Suprapubic skin (tissue), 4 donors: ENCODE measurements around the gene NRP1. TPM values are rescaled to one million over a fixed set of nuclear protein-coding genes. Genes with fewer than 3 reads are reported as not detected.

ENCODE experiments used
- DNase-seq, 2 donors: peaks; one replicate each; pipeline ENCODE4 v3.0.0-alpha.2; 2019; ENCODE audit warnings: low spot score in 2 of 2
- H3K27ac ChIP-seq: fragments of 200-600 bp; sonication (generic); one replicate; pipeline ENCODE4 v1.5.1; 2019
- H3K27me3 ChIP-seq: fragments of 200-600 bp; sonication (generic); one replicate; pipeline ENCODE4 v1.5.1; 2019
- H3K36me3 ChIP-seq: fragments of 200-600 bp; sonication (generic); one replicate; pipeline ENCODE4 v1.5.1; 2019
- H3K4me1 ChIP-seq: fragments of 200-600 bp; sonication (generic); one replicate; pipeline ENCODE4 v1.5.1; 2019
- H3K4me3 ChIP-seq: fragments of 200-600 bp; sonication (generic); one replicate; pipeline ENCODE4 v1.5.1; 2019; ENCODE audit warnings: mild to moderate bottlenecking
- H3K9me3 ChIP-seq: fragments of 200-600 bp; sonication (generic); one replicate; pipeline ENCODE4 v1.5.1; 2019
- EP300 ChIP-seq: sonication (generic); formaldehyde crosslinking; IDR thresholded peaks from one replicate; pipeline ENCODE4 v1.6.1; 2017; ENCODE audit warnings: antibody characterized with exemption
- POLR2A ChIP-seq, 2 donors: fragments of 450-650 bp; IDR thresholded peaks; one replicate each; pipeline ENCODE4 v1.6.1; 2017; ENCODE audit warnings: antibody characterized with exemption in 2 of 2, mild to moderate bottlenecking in 2 of 2, moderate library complexity in 2 of 2
- POLR2AphosphoS5 ChIP-seq, 3 donors: sonication (generic); formaldehyde crosslinking; IDR thresholded peaks; one replicate each; pipeline ENCODE4 v1.6.1; 2017; ENCODE audit warnings: antibody characterized with exemption in 3 of 3
- whole genome bisulfite sequencing: methylation state at CpG from one replicate; pipeline ENCODE4 v1.1.5; 2018; 5-methylcytosine and 5-hydroxymethylcytosine counted together
- total RNA-seq, 4 donors: library from RNA; depleted of rRNA; stranded (reverse); fragments of >200 nt; gene quantifications; one replicate each; pipeline ENCODE4 v1.1.0, GENCODE V29; 2016
- TF ChIP-seq, protein P1 (sequence below), 2 donors: fragments of 200-600 bp in 1 of 2; fragments of 450-650 bp in 1 of 2; sonication (generic) in 1 of 2; IDR thresholded peaks; one replicate each; pipeline ENCODE4 v1.5.1; 2016 to 2019; ENCODE audit warnings: antibody characterized with exemption in 2 of 2, mild to moderate bottlenecking in 1 of 2, moderate library complexity in 1 of 2

The NRP1 gene
- total RNA-seq, 4 donors from 2014 or later = 9.5 to 23.7 (median 18.2) TPM

DNA sequence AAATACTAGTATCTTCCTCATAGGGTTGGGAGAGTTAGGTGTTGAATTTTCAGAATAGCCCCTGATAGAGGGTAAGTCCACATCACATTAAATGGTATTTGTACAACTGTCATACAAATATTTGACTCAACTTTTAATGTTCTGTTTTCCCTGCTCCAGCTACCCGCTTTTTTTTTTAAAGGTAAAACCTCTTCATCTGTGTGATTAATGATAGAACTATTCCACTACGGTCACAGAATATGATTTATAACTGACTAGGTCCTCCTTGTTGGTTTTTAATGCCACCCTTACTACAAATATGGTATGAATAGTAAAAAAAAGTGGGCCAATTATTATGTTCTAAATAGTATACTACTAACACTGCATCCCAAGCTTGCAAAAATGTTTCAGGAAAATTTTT, 15.6 kb upstream of the NRP1 start:
- 75% methylated on average over 2 of the region's 2 CpGs for WGBS
- DNase-seq = no peak
- Histone ChIP-seq H3K4me1 (no peaks in the 10 kb centered on the region), H3K4me3 (no peak overlapping the region), H3K27ac (no peak overlapping the region), H3K27me3 (no peaks in the 10 kb centered on the region), H3K36me3 (no peaks in the 10 kb centered on the region), H3K9me3 (no peaks in the 10 kb centered on the region)
- TF ChIP-seq EP300 = no peak
- TF ChIP-seq, protein P1, sequence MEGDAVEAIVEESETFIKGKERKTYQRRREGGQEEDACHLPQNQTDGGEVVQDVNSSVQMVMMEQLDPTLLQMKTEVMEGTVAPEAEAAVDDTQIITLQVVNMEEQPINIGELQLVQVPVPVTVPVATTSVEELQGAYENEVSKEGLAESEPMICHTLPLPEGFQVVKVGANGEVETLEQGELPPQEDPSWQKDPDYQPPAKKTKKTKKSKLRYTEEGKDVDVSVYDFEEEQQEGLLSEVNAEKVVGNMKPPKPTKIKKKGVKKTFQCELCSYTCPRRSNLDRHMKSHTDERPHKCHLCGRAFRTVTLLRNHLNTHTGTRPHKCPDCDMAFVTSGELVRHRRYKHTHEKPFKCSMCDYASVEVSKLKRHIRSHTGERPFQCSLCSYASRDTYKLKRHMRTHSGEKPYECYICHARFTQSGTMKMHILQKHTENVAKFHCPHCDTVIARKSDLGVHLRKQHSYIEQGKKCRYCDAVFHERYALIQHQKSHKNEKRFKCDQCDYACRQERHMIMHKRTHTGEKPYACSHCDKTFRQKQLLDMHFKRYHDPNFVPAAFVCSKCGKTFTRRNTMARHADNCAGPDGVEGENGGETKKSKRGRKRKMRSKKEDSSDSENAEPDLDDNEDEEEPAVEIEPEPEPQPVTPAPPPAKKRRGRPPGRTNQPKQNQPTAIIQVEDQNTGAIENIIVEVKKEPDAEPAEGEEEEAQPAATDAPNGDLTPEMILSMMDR (IDR thresholded peaks at IDR 0.05) = no peak
- no peak for TF ChIP-seq POLR2AphosphoS5 (IDR thresholded peaks at IDR 0.05)
- TF ChIP-seq POLR2A (IDR thresholded peaks at IDR 0.05) = no peak

DNA sequence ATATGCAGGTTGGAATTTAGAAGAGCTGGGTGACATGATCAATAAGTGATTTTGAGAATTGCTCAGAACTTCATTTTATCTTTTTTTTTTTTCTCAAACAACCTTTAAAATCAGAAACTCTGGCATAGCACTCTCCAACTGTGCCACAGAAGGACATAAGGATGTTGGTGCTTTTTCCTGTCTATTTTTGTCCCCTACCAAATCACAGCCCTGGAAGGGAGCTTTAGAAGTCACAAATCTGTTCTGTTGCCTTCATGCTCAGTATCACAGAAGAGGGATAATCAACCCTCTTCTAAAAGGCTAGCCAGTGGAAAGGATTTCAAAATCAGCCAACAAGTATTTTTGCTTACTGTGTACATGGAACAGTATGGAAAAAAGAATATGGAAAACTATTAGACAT, 14.8 kb upstream of the NRP1 start:
- no peak for TF ChIP-seq EP300
- TF ChIP-seq POLR2AphosphoS5 (IDR thresholded peaks at IDR 0.05) = no peak
- TF ChIP-seq, protein P1 (IDR thresholded peaks at IDR 0.05) = no peak
- no peak for TF ChIP-seq POLR2A (IDR thresholded peaks at IDR 0.05)
- H3K36me3 ChIP-seq = no peaks in the 10 kb centered on the region
- no peaks in the 10 kb centered on the region for H3K27me3 ChIP-seq
- H3K9me3 ChIP-seq = no peaks in the 10 kb centered on the region
- no peaks in the 10 kb centered on the region for H3K4me1 ChIP-seq
- no peak overlapping the region for H3K4me3 ChIP-seq
- no peak overlapping the region for H3K27ac ChIP-seq
- DNase-seq = no peak

DNA sequence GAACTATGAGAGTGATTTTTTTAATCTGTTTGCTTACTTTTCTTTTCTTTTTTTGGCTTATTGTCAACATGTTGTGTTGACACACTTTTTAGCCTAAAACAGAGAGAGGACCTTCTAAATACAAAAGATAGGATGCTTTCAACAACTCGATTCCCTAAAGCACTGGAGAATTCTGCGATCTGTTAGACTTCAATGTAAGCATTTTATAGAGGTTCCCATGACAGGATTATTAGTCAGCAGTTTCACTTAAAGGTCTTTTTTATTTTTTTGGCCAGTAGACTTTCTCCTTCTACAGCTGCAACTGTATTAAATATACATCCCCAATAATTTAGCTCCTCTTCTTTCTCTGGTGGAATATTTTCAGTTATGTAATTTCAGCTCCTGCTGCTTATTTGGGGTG, 12.7 kb upstream of the NRP1 start:
- Histone ChIP-seq H3K27me3 (no peaks in the 10 kb centered on the region), H3K36me3 (no peaks in the 10 kb centered on the region), H3K4me1 (no peaks in the 10 kb centered on the region), H3K9me3 (no peaks in the 10 kb centered on the region), H3K27ac (no peak overlapping the region), H3K4me3 (no peak overlapping the region)
- no peak for DNase-seq
- TF ChIP-seq, protein P1 (IDR thresholded peaks at IDR 0.05) = no peak
- no peak for TF ChIP-seq EP300
- TF ChIP-seq POLR2A (IDR thresholded peaks at IDR 0.05) = no peak
- TF ChIP-seq POLR2AphosphoS5 (IDR thresholded peaks at IDR 0.05) = no peak
- WGBS = 77% methylated on average over 2 of the region's 2 CpGs

DNA sequence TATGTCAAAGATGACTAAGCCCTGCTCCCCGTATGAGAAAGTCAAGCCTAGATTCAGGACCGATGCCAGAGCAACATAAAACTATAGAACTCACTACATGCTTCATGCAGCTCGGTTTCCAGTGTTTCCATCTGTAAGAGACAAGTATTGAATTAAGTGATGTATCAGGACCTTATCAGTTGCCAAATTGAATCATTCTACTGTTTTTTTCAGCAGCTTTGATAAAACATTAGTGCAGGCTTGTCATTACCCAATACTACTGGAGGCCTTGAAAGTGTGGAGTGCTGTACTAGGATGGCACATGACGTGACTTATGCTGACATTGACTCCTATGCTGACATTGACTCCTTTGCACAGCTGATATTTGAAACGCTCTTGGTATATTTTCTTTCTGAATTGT, 10.8 kb upstream of the NRP1 start:
- 91% methylated on average over 5 of the region's 5 CpGs for WGBS
- peaks cover 11% of the 10 kb centered on the region for H3K4me1 ChIP-seq

DNA sequence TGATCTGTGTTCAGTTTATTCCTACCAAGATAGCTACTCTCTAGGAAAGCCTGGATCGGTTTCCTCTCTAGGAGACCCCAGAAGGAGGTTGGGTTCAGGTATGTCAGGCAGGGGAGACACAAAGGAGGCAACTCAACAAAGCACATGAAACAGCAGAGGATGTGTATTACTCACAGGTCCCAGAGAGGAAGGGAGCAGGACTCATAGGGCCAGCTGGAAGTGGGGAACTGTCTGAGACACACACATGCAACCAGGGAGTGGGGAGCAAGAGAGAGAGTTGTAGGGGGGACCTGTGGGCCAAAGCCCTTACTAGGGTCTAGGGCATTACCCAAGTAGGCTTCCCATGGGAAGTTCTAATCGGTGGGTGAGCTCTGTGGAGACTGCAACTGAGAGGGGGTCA, 10.2 kb upstream of the NRP1 start:
- H3K9me3 ChIP-seq = no peaks in the 10 kb centered on the region
- no peak overlapping the region for H3K27ac ChIP-seq
- TF ChIP-seq POLR2AphosphoS5 (IDR thresholded peaks at IDR 0.05) = no peak
- DNase-seq = no peak
- no peaks in the 10 kb centered on the region for H3K27me3 ChIP-seq
- H3K36me3 ChIP-seq = no peaks in the 10 kb centered on the region
- H3K4me3 ChIP-seq = no peak overlapping the region
- H3K4me1 ChIP-seq = peaks cover 11% of the 10 kb centered on the region
- WGBS = 92% methylated on average over 2 of the region's 2 CpGs

More for the DNA sequence above, 10.8 kb upstream of the NRP1 start:
- H3K4me3 ChIP-seq = no peak overlapping the region
- DNase-seq = no peak
- no peak overlapping the region for H3K27ac ChIP-seq
- no peaks in the 10 kb centered on the region for H3K9me3 ChIP-seq
- H3K36me3 ChIP-seq = no peaks in the 10 kb centered on the region
- no peaks in the 10 kb centered on the region for H3K27me3 ChIP-seq
- TF ChIP-seq, protein P1 (IDR thresholded peaks at IDR 0.05) = no peak
- TF ChIP-seq POLR2A (IDR thresholded peaks at IDR 0.05) (no peak), EP300 (no peak)

DNA sequence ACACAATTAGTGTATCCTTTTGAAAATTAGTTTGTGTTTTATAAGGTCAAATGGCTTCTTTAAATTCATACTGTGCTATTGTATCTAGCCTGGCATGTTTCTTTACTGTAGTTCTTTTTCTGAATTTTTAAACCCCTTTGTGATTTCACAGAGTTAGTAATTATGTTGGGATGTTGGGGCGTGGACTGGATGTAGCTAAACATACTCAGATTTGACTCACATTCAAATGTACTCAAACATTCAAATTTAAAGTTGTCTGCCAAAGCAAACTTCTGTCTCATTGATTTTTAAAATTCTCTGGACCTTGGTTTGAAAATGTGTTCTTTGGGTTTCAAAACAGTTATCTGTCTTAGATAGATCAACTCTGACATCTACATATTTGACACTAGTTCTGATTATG, 7.2 kb upstream of the NRP1 start:
- Histone ChIP-seq H3K4me3 (no peak overlapping the region), H3K4me1 (peaks cover 21% of the 10 kb centered on the region), H3K27me3 (no peaks in the 10 kb centered on the region), H3K27ac (no peak overlapping the region), H3K9me3 (no peaks in the 10 kb centered on the region), H3K36me3 (no peaks in the 10 kb centered on the region)
- no peak for TF ChIP-seq POLR2AphosphoS5 (IDR thresholded peaks at IDR 0.05)
- no peak for TF ChIP-seq POLR2A (IDR thresholded peaks at IDR 0.05)
- TF ChIP-seq, protein P1 (IDR thresholded peaks at IDR 0.05) = no peak
- TF ChIP-seq EP300 = no peak
- 41% methylated on average over 1 of the region's 1 CpG for WGBS
- no peak for DNase-seq
